ENCODE data around the gene APOC4.
"Not testable (repeated sequence)": the region's sequence is repeated elsewhere in the genome, so short reads cannot be mapped to it uniquely, and the experiment has no call there.

Gene APOC4

DNA sequence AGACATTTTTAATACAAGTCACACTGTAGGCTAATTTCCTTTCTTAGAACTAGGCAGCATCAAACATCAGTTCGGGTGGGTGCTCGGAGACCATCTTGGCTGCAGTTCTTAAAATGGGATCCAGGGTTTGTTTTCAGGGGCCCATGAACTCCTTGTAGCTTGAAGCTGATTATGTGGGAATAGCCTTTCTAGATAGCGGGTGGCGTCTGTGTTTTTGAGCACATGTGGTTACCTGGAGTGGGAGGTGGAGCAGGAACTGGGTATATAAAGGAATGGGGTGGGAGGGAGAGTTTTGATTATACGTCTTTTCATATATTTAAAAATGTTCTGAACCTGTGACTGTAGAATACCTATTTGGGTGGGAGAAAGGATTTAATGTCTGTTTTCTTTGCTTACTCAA lies 26.1 kb downstream of the APOC4 start:
- ChIA-PET POLR2A (no interaction called here), CTCF (interaction anchor here (1.3 kb wide), 1 partner anchor 10 kb away, joined by 3 read pairs; no protein-coding TSS in a partner anchor)
- Histone ChIP-seq H3K4me3 (ENCODE audit: control insufficient read depth in 1 of 7, extremely low read depth in 1 of 7, insufficient read depth in 4 of 7, low read depth in 2 of 7, low read length in 6 of 7) (no peak overlapping the region), H3K4me1 (ENCODE audit: control extremely low read depth in 1 of 4, control insufficient read depth in 4 of 4, insufficient read depth in 4 of 4, low read length in 3 of 4) (no peaks in the 10 kb centered on the region), H3K36me3 (ENCODE audit: control insufficient read depth in 4 of 4, insufficient read depth in 4 of 4, low read length in 3 of 4) (peaks cover 7 to 41% (median 30%) of the 10 kb centered on the region in 4 experiments), H3K27me3 (replicated peaks in 2 of 5; ENCODE audit: control insufficient read depth in 4 of 5, insufficient read depth in 5 of 5, low read length in 4 of 5) (no peaks in the 10 kb centered on the region), H3K9me3 (ENCODE audit: control extremely low read depth in 1 of 5, control insufficient read depth in 4 of 5, insufficient read depth in 2 of 5, low read depth in 1 of 5, low read length in 4 of 5) (no peaks in the 10 kb centered on the region), H3K27ac (ENCODE audit: insufficient read depth in 1 of 2, low read depth in 1 of 2, low read length in 2 of 2, poor library complexity in 1 of 2, severe bottlenecking in 2 of 2) (no peak overlapping the region)
- DNase-seq = no peak
- 98% methylated on average over 5 of the region's 5 CpGs for WGBS (ENCODE audit: insufficient coverage)

DNA sequence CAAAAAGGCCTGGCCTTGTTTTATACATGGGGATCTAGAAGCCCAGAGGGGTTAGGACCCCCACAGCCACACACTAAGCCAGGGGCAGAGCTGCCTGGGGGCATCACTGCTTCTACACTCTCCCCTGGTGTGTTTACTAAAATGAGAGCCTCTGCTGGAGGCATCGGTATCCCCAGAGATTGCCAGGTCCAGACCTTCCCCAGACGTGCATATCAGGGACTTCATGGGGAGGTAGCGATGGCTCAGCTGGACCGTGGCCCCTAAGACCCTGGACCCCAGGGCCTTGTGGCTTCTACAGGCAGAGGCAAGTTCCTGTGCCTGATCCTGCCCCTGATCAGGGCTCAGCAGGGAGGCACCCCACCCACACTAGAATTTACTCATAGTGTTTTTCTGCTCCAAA lies 26.6 kb downstream of the APOC4 start:
- POLR2A ChIA-PET = no interaction called here
- no peaks in the 10 kb centered on the region for H3K4me1 ChIP-seq (ENCODE audit: control extremely low read depth in 1 of 4, control insufficient read depth in 4 of 4, insufficient read depth in 4 of 4, low read length in 3 of 4)
- no peak overlapping the region for H3K4me3 ChIP-seq (ENCODE audit: control insufficient read depth in 1 of 7, extremely low read depth in 1 of 7, insufficient read depth in 4 of 7, low read depth in 2 of 7, low read length in 6 of 7)
- H3K36me3 ChIP-seq (ENCODE audit: control insufficient read depth in 4 of 4, insufficient read depth in 4 of 4, low read length in 3 of 4) = peaks cover 8 to 46% (median 32%) of the 10 kb centered on the region in 4 experiments
- no peaks in the 10 kb centered on the region for H3K9me3 ChIP-seq (ENCODE audit: control extremely low read depth in 1 of 5, control insufficient read depth in 4 of 5, insufficient read depth in 2 of 5, low read depth in 1 of 5, low read length in 4 of 5)
- H3K27ac ChIP-seq (ENCODE audit: insufficient read depth in 1 of 2, low read depth in 1 of 2, low read length in 2 of 2, poor library complexity in 1 of 2, severe bottlenecking in 2 of 2) = no peak overlapping the region
- CTCF ChIA-PET = interaction anchor here (1.1 to 1.3 kb wide), 2 partner anchors 11 kb away, joined by 3 read pairs; no protein-coding TSS in a partner anchor
- no peaks in the 10 kb centered on the region for H3K27me3 ChIP-seq (replicated peaks in 2 of 5; ENCODE audit: control insufficient read depth in 4 of 5, insufficient read depth in 5 of 5, low read length in 4 of 5)
- no peak for DNase-seq
- WGBS (ENCODE audit: insufficient coverage) = 96% methylated on average over 4 of the region's 4 CpGs

DNA sequence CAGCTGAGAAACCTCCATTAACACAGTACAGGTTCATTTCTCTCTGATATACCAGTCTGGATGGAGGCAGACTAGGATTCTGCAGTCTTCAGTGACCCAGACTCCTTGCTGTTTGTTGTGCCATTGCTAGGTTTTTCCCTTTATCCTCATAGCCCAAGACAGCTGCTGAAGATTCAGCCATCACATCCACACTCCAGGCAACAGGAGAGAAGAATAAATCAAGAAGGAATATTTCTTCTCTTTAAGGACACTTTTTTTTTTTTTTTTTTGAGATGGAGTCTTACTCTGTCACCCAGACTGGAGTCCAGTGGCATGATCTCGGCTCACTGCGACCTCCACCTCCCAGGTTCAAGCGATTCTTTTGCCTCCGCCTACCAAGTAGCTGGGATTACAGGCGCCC lies 27.4 kb downstream of the APOC4 start:
- H3K9me3 ChIP-seq (ENCODE audit: control extremely low read depth in 1 of 5, control insufficient read depth in 4 of 5, insufficient read depth in 2 of 5, low read depth in 1 of 5, low read length in 4 of 5) = no peaks in the 10 kb centered on the region
- no peaks in the 10 kb centered on the region for H3K4me1 ChIP-seq (ENCODE audit: control extremely low read depth in 1 of 4, control insufficient read depth in 4 of 4, insufficient read depth in 4 of 4, low read length in 3 of 4)
- no peak overlapping the region for H3K27ac ChIP-seq (ENCODE audit: insufficient read depth in 1 of 2, low read depth in 1 of 2, low read length in 2 of 2, poor library complexity in 1 of 2, severe bottlenecking in 2 of 2)
- 100% methylated on average over 1 of the region's 5 CpGs for WGBS (ENCODE audit: insufficient coverage)
- H3K36me3 ChIP-seq (ENCODE audit: control insufficient read depth in 4 of 4, insufficient read depth in 4 of 4, low read length in 3 of 4) = peaks cover 10 to 51% (median 36%) of the 10 kb centered on the region in 4 experiments
- POLR2A ChIA-PET = no interaction called here
- CTCF ChIA-PET = interaction anchor here (1.1 kb wide), 1 partner anchor 12 kb away, joined by 3 read pairs; no protein-coding TSS in a partner anchor
- DNase-seq = no peak
- no peaks in the 10 kb centered on the region for H3K27me3 ChIP-seq (replicated peaks in 2 of 5; ENCODE audit: control insufficient read depth in 4 of 5, insufficient read depth in 5 of 5, low read length in 4 of 5)
- H3K4me3 ChIP-seq (ENCODE audit: control insufficient read depth in 1 of 7, extremely low read depth in 1 of 7, insufficient read depth in 4 of 7, low read depth in 2 of 7, low read length in 6 of 7) = no peak overlapping the region

DNA sequence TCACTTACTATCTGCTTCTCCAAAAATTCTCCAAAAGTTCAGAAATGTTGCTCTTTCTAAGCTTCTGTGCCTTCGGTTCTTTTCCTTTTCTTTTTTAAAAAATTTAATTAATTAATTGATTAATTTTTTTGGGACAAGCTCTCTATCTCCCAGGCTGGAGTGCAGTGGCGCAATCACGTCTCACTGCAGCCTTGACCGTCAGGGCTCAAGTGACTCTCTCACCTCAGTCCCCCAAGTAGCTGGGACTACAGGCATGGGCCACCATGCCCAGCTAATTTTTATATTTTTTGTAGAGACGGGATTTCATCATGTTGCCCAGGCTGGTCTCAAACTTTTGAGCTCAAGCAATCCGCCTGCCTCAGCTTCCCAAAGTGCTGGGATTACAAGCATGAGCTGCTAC lies 29.4 kb downstream of the APOC4 start:
- H3K36me3 ChIP-seq (ENCODE audit: control insufficient read depth in 4 of 4, insufficient read depth in 4 of 4, low read length in 3 of 4) = peaks cover 6 to 59% (median 46%) of the 10 kb centered on the region in 4 experiments
- not testable (repeated sequence) for H3K27ac ChIP-seq (ENCODE audit: insufficient read depth in 1 of 2, low read depth in 1 of 2, low read length in 2 of 2, poor library complexity in 1 of 2, severe bottlenecking in 2 of 2); H3K4me1 ChIP-seq (ENCODE audit: control extremely low read depth in 1 of 4, control insufficient read depth in 4 of 4, insufficient read depth in 4 of 4, low read length in 3 of 4); H3K9me3 ChIP-seq (ENCODE audit: control extremely low read depth in 1 of 5, control insufficient read depth in 4 of 5, insufficient read depth in 2 of 5, low read depth in 1 of 5, low read length in 4 of 5); H3K4me3 ChIP-seq (ENCODE audit: control insufficient read depth in 1 of 7, extremely low read depth in 1 of 7, insufficient read depth in 4 of 7, low read depth in 2 of 7, low read length in 6 of 7); DNase-seq; H3K27me3 ChIP-seq (replicated peaks in 2 of 5; ENCODE audit: control insufficient read depth in 4 of 5, insufficient read depth in 5 of 5, low read length in 4 of 5)
- WGBS (ENCODE audit: insufficient coverage) = 92% methylated on average over 4 of the region's 6 CpGs
- ChIA-PET CTCF (interaction anchor here (1.1 kb wide), 1 partner anchor 18 kb away, joined by 6 read pairs; no protein-coding TSS in a partner anchor), POLR2A (interaction anchor here (1.0 kb wide), 1 partner anchor 10 kb away, joined by 3 read pairs; no protein-coding TSS in a partner anchor)

DNA sequence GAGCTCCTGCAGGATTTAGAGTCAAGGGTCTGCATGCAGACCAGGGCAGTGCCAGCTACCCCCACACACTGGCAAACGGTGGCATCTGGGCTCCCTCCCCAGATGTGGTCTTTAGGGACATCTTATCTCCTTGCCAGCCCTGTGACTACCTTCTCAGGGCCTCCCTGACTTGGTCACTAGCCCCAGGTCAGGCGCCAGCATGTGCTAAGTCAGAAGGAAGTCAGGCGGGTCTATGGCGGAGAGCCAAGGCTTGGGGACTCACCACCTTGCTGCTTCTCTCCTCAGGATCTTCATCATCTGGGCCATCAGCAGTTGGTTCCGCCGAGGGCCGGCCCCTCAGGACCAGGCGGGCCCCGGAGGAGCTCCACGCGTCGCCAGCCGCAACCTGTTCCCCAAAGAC lies 30.8 kb downstream of the APOC4 start:
- 88% methylated on average over 13 of the region's 13 CpGs for WGBS (ENCODE audit: insufficient coverage)
- Histone ChIP-seq H3K4me3 (ENCODE audit: control insufficient read depth in 1 of 7, extremely low read depth in 1 of 7, insufficient read depth in 4 of 7, low read depth in 2 of 7, low read length in 6 of 7) (no peak overlapping the region), H3K27me3 (replicated peaks in 2 of 5; ENCODE audit: control insufficient read depth in 4 of 5, insufficient read depth in 5 of 5, low read length in 4 of 5) (no peaks in the 10 kb centered on the region), H3K9me3 (ENCODE audit: control extremely low read depth in 1 of 5, control insufficient read depth in 4 of 5, insufficient read depth in 2 of 5, low read depth in 1 of 5, low read length in 4 of 5) (no peaks in the 10 kb centered on the region), H3K27ac (ENCODE audit: insufficient read depth in 1 of 2, low read depth in 1 of 2, low read length in 2 of 2, poor library complexity in 1 of 2, severe bottlenecking in 2 of 2) (no peak overlapping the region), H3K4me1 (ENCODE audit: control extremely low read depth in 1 of 4, control insufficient read depth in 4 of 4, insufficient read depth in 4 of 4, low read length in 3 of 4) (no peaks in the 10 kb centered on the region), H3K36me3 (ENCODE audit: control insufficient read depth in 4 of 4, insufficient read depth in 4 of 4, low read length in 3 of 4) (peaks cover 8 to 68% (median 55%) of the 10 kb centered on the region in 4 experiments)
- DNase-seq = peak in 2 of 3 donors; percentile 10 to 24
- ChIA-PET CTCF (no interaction called here), POLR2A (no interaction called here)

DNA sequence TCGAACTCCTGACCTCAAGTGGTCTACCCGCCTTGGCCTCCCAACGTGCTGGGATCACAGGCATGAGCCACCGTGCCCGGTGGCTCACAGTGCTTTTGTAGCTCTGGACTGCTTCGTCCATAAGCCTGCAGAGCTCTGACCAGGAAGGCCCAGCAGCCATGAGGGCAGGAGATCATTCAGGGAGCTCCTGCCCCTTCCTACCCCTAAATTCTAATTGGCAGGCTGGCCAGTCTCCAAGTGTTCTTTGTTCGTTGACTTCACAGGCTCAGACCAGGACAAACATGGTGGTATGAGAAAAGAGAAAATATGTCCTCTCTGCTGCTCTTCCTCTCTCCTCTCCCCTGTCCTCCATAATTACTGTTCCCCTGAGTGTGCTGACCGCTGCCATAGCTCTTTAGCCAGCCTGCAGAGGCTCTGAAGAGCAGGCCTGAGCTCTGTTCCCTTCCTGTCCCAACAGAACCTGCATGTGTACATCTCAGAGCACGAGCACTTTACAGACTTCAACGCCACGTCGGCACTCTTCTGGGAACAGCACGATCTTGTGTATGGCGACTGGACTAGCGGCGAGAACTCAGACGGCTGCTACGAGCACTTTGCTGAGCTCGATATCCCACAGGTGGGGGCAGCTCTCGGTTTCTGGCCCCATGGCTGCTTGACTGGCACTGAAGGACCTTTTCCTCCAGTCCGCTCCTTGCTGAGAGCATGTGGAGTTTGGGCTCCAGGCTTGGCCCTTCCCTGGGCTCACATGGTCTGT lies 32.1 kb downstream of the APOC4 start:
- no peak overlapping the region for H3K4me3 ChIP-seq (ENCODE audit: control insufficient read depth in 1 of 7, extremely low read depth in 1 of 7, insufficient read depth in 4 of 7, low read depth in 2 of 7, low read length in 6 of 7)
- ChIA-PET POLR2A (no interaction called here), CTCF (interaction anchor here (1.2 to 1.8 kb wide), 2 partner anchors 14 kb away, joined by 3 to 4 read pairs; no protein-coding TSS in a partner anchor)
- no peaks in the 10 kb centered on the region for H3K27me3 ChIP-seq (replicated peaks in 2 of 5; ENCODE audit: control insufficient read depth in 4 of 5, insufficient read depth in 5 of 5, low read length in 4 of 5)
- H3K9me3 ChIP-seq (ENCODE audit: control extremely low read depth in 1 of 5, control insufficient read depth in 4 of 5, insufficient read depth in 2 of 5, low read depth in 1 of 5, low read length in 4 of 5) = no peaks in the 10 kb centered on the region
- 98% methylated on average over 20 of the region's 21 CpGs for WGBS (ENCODE audit: insufficient coverage)
- no peak for DNase-seq
- H3K4me1 ChIP-seq (ENCODE audit: control extremely low read depth in 1 of 4, control insufficient read depth in 4 of 4, insufficient read depth in 4 of 4, low read length in 3 of 4) = no peaks in the 10 kb centered on the region
- H3K36me3 ChIP-seq (ENCODE audit: control insufficient read depth in 4 of 4, insufficient read depth in 4 of 4, low read length in 3 of 4) = peaks cover 10 to 66% (median 55%) of the 10 kb centered on the region in 4 experiments
- no peak overlapping the region for H3K27ac ChIP-seq (ENCODE audit: insufficient read depth in 1 of 2, low read depth in 1 of 2, low read length in 2 of 2, poor library complexity in 1 of 2, severe bottlenecking in 2 of 2)

DNA sequence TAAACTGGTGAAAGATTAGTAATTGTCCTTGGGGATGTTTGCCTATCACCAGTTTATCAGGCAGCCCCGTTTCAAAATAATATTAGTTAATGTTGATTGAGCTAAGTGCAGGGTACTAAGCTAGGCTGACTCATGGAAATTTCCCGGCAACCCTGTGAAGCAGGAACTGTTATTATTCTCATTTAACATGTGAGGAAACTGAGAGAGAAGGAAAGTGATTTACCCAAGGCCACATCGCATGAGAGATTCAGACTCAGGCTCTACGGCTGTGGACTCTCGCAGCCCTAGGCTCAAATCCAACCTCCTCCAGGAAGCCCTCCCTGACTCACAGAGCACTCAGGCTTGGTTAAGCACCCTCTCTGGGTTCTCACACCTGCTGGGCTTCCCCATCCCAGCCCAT lies 32.8 kb downstream of the APOC4 start:
- Histone ChIP-seq H3K36me3 (ENCODE audit: control insufficient read depth in 4 of 4, insufficient read depth in 4 of 4, low read length in 3 of 4) (peaks cover 12 to 68% (median 60%) of the 10 kb centered on the region in 4 experiments), H3K27me3 (replicated peaks in 2 of 5; ENCODE audit: control insufficient read depth in 4 of 5, insufficient read depth in 5 of 5, low read length in 4 of 5) (no peaks in the 10 kb centered on the region), H3K27ac (ENCODE audit: insufficient read depth in 1 of 2, low read depth in 1 of 2, low read length in 2 of 2, poor library complexity in 1 of 2, severe bottlenecking in 2 of 2) (no peak overlapping the region), H3K4me3 (ENCODE audit: control insufficient read depth in 1 of 7, extremely low read depth in 1 of 7, insufficient read depth in 4 of 7, low read depth in 2 of 7, low read length in 6 of 7) (no peak overlapping the region), H3K9me3 (ENCODE audit: control extremely low read depth in 1 of 5, control insufficient read depth in 4 of 5, insufficient read depth in 2 of 5, low read depth in 1 of 5, low read length in 4 of 5) (no peaks in the 10 kb centered on the region), H3K4me1 (ENCODE audit: control extremely low read depth in 1 of 4, control insufficient read depth in 4 of 4, insufficient read depth in 4 of 4, low read length in 3 of 4) (no peaks in the 10 kb centered on the region)
- ChIA-PET POLR2A (no interaction called here), CTCF (interaction anchor here (1.2 to 1.8 kb wide), 2 partner anchors 13 to 15 kb away, joined by 3 to 4 read pairs; no protein-coding TSS in a partner anchor)
- 89% methylated on average over 4 of the region's 5 CpGs for WGBS (ENCODE audit: insufficient coverage)
- no peak for DNase-seq

All from common myeloid progenitor, CD34-positive (primary cell).